ENCODE data around the gene TRIM27.

The TRIM27 gene

GRCh38 chr6:28947067-28947765 is 23.4 kb upstream of the TRIM27 start:
- no peak overlapping the region for H3K27ac ChIP-seq
- no peak for TF ChIP-seq CTCF (conservative IDR thresholded peaks at IDR 0.05; ENCODE audit: low read depth, low read length)
- H3K4me2 ChIP-seq: no peak overlapping the region
- H3K9ac ChIP-seq: no peak overlapping the region
- H2AFZ ChIP-seq (ENCODE audit: low read depth): no peak overlapping the region
- no peak overlapping the region for H3K4me3 ChIP-seq (IDR thresholded peaks at IDR 0.05; ENCODE audit: insufficient read depth, low read depth, low read length)
- no peaks in the 10 kb centered on the region for H3K36me3 ChIP-seq (ENCODE audit: insufficient read depth)
- peaks cover 14% of the 10 kb centered on the region for H3K4me1 ChIP-seq (ENCODE audit: low read depth, poor library complexity, severe bottlenecking)
- no peaks in the 10 kb centered on the region for H3K27me3 ChIP-seq (ENCODE audit: insufficient read depth, low read depth)
- no peaks in the 10 kb centered on the region for H3K79me2 ChIP-seq (ENCODE audit: insufficient read depth, low read depth)
- no peaks in the 10 kb centered on the region for H4K20me1 ChIP-seq (ENCODE audit: insufficient read depth)

GRCh38 chr6:28945349-28945748 is 21.6 kb upstream of the TRIM27 start:
- peak overlapping the region; percentile 9; the same call in 1 of the 2 replicates for H3K4me2 ChIP-seq

GRCh38 chr6:28944412-28944865 is 20.7 kb upstream of the TRIM27 start:
- H3K9ac ChIP-seq: peak overlapping the region; percentile 46; the same call in 1 of the 2 replicates
- peak overlapping the region; percentile 43 for H3K27ac ChIP-seq
- H3K36me3 ChIP-seq (ENCODE audit: insufficient read depth): no peaks in the 10 kb centered on the region
- peak overlapping the region; percentile 84 for H2AFZ ChIP-seq (ENCODE audit: low read depth)
- H3K4me1 ChIP-seq (ENCODE audit: low read depth, poor library complexity, severe bottlenecking): peaks cover 13% of the 10 kb centered on the region
- no peak for TF ChIP-seq CTCF (conservative IDR thresholded peaks at IDR 0.05; ENCODE audit: low read depth, low read length)
- no peaks in the 10 kb centered on the region for H3K27me3 ChIP-seq (ENCODE audit: insufficient read depth, low read depth)
- peak overlapping the region; percentile 90 for H3K4me2 ChIP-seq
- H3K79me2 ChIP-seq (ENCODE audit: insufficient read depth, low read depth): no peaks in the 10 kb centered on the region
- H4K20me1 ChIP-seq (ENCODE audit: insufficient read depth): no peaks in the 10 kb centered on the region
- peak overlapping the region; percentile 59 for H3K4me3 ChIP-seq (IDR thresholded peaks at IDR 0.05; ENCODE audit: insufficient read depth, low read depth, low read length)

More at GRCh38 chr6:28945349-28945748, 21.6 kb upstream of the TRIM27 start:
- Histone ChIP-seq H3K4me3 (IDR thresholded peaks at IDR 0.05; ENCODE audit: insufficient read depth, low read depth, low read length) (no peak overlapping the region), H3K79me2 (ENCODE audit: insufficient read depth, low read depth) (no peaks in the 10 kb centered on the region), H3K27me3 (ENCODE audit: insufficient read depth, low read depth) (no peaks in the 10 kb centered on the region), H2AFZ (ENCODE audit: low read depth) (no peak overlapping the region), H4K20me1 (ENCODE audit: insufficient read depth) (no peaks in the 10 kb centered on the region), H3K4me1 (ENCODE audit: low read depth, poor library complexity, severe bottlenecking) (peaks cover 13% of the 10 kb centered on the region), H3K9ac (no peak overlapping the region), H3K36me3 (ENCODE audit: insufficient read depth) (no peaks in the 10 kb centered on the region), H3K27ac (no peak overlapping the region)
- TF ChIP-seq CTCF (conservative IDR thresholded peaks at IDR 0.05; ENCODE audit: low read depth, low read length): no peak

GRCh38 chr6:28943557-28944411 is 20.0 kb upstream of the TRIM27 start:
- peak overlapping the region; percentile 46; the same call in 1 of the 2 replicates for H3K9ac ChIP-seq
- H3K4me1 ChIP-seq (ENCODE audit: low read depth, poor library complexity, severe bottlenecking): peaks cover 13% of the 10 kb centered on the region
- TF ChIP-seq CTCF (conservative IDR thresholded peaks at IDR 0.05; ENCODE audit: low read depth, low read length): no peak
- H4K20me1 ChIP-seq (ENCODE audit: insufficient read depth): no peaks in the 10 kb centered on the region
- no peaks in the 10 kb centered on the region for H3K27me3 ChIP-seq (ENCODE audit: insufficient read depth, low read depth)
- peak overlapping the region; percentile 43 for H3K27ac ChIP-seq
- H3K79me2 ChIP-seq (ENCODE audit: insufficient read depth, low read depth): no peaks in the 10 kb centered on the region
- peak overlapping the region; percentile 84 for H2AFZ ChIP-seq (ENCODE audit: low read depth)
- no peaks in the 10 kb centered on the region for H3K36me3 ChIP-seq (ENCODE audit: insufficient read depth)
- peak overlapping the region; percentile 90 for H3K4me2 ChIP-seq
- peak overlapping the region; percentile 59 for H3K4me3 ChIP-seq (IDR thresholded peaks at IDR 0.05; ENCODE audit: insufficient read depth, low read depth, low read length)

Measured in KMS-11 (cell line).